Measurements from ENCODE around the gene INKA1.
A peak's percentile ranks its signal among the peaks of the same experiment; 100 is the strongest.
"Not testable (repeated sequence)": the region's sequence is repeated elsewhere in the genome, so short reads cannot be mapped to it uniquely, and the experiment has no call there.

The INKA1 gene

DNA sequence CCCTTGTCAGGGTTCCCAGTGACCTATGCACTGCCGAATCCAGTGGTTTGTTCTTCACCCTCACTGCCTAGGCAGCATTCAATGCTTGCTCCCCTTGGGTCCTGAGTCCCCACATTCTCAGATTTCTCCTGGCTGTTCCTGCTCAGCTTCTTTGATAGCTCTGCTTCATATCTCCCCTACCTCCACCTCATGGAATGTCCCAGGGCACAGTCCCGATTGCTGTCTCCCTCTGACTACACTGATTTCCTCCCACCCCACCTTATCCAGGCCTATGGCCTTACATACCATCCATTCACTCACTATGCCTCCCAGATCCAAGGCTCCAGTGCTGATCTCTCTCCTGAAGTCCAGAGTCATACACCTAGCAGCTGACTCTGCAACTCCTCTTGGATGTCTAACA lies 1.9 kb upstream of the INKA1 start:
- H3K9ac ChIP-seq (ENCODE audit: low read length): no peak overlapping the region
- no peak for DNase-seq (ENCODE audit: low read depth)
- H3K9me3 ChIP-seq (ENCODE audit: control insufficient read depth, low read length): no peaks in the 10 kb centered on the region
- H3K27me3 ChIP-seq (replicated peaks; ENCODE audit: control insufficient read depth, insufficient read depth, low read length): no peaks in the 10 kb centered on the region
- H3K36me3 ChIP-seq (ENCODE audit: control insufficient read depth, insufficient read depth, low read length, severe bottlenecking): no peaks in the 10 kb centered on the region
- no peak overlapping the region for H3K4me3 ChIP-seq (ENCODE audit: low read length)
- peaks cover 40% of the 10 kb centered on the region for H3K4me1 ChIP-seq (ENCODE audit: control insufficient read depth, insufficient read depth, low read length)

GRCh38 chr3:49803465-49804140 lies 542 bp downstream of the INKA1 start:
- Histone ChIP-seq H3K36me3 (ENCODE audit: control insufficient read depth, insufficient read depth, low read length, severe bottlenecking) (no peaks in the 10 kb centered on the region), H3K9me3 (ENCODE audit: control insufficient read depth, low read length) (no peaks in the 10 kb centered on the region), H3K4me3 (ENCODE audit: low read length) (peak overlapping the region; percentile 89), H3K4me1 (ENCODE audit: control insufficient read depth, insufficient read depth, low read length) (peaks cover 40% of the 10 kb centered on the region), H3K9ac (ENCODE audit: low read length) (peak overlapping the region; percentile 92), H3K27me3 (replicated peaks; ENCODE audit: control insufficient read depth, insufficient read depth, low read length) (no peaks in the 10 kb centered on the region)
- peak; percentile 88 for DNase-seq (ENCODE audit: low read depth)

- Histone ChIP-seq H3K4me1 (ENCODE audit: control insufficient read depth, insufficient read depth, low read length) (peaks cover 35% of the 10 kb centered on the region), H3K9ac (ENCODE audit: low read length) (peak overlapping the region; percentile 92), H3K36me3 (ENCODE audit: control insufficient read depth, insufficient read depth, low read length, severe bottlenecking) (peaks cover 2% of the 10 kb centered on the region), H3K9me3 (ENCODE audit: control insufficient read depth, low read length) (no peaks in the 10 kb centered on the region), H3K27me3 (replicated peaks; ENCODE audit: control insufficient read depth, insufficient read depth, low read length) (no peaks in the 10 kb centered on the region), H3K4me3 (ENCODE audit: low read length) (peak overlapping the region; percentile 89)
- DNase-seq (ENCODE audit: low read depth): no peak
Observed at GRCh38 chr3:49804141-49805041, 1.3 kb downstream of the INKA1 start.

- H3K9me3 ChIP-seq (ENCODE audit: control insufficient read depth, low read length): no peaks in the 10 kb centered on the region
- H3K36me3 ChIP-seq (ENCODE audit: control insufficient read depth, insufficient read depth, low read length, severe bottlenecking): peaks cover 9% of the 10 kb centered on the region
- H3K27me3 ChIP-seq (replicated peaks; ENCODE audit: control insufficient read depth, insufficient read depth, low read length): no peaks in the 10 kb centered on the region
- H3K4me3 ChIP-seq (ENCODE audit: low read length): no peak overlapping the region
- H3K4me1 ChIP-seq (ENCODE audit: control insufficient read depth, insufficient read depth, low read length): peaks cover 25% of the 10 kb centered on the region
- H3K9ac ChIP-seq (ENCODE audit: low read length): no peak overlapping the region
- peak; percentile 95 for DNase-seq (ENCODE audit: low read depth)
Observed at GRCh38 chr3:49805367-49805782, 2.3 kb downstream of the INKA1 start.

DNA sequence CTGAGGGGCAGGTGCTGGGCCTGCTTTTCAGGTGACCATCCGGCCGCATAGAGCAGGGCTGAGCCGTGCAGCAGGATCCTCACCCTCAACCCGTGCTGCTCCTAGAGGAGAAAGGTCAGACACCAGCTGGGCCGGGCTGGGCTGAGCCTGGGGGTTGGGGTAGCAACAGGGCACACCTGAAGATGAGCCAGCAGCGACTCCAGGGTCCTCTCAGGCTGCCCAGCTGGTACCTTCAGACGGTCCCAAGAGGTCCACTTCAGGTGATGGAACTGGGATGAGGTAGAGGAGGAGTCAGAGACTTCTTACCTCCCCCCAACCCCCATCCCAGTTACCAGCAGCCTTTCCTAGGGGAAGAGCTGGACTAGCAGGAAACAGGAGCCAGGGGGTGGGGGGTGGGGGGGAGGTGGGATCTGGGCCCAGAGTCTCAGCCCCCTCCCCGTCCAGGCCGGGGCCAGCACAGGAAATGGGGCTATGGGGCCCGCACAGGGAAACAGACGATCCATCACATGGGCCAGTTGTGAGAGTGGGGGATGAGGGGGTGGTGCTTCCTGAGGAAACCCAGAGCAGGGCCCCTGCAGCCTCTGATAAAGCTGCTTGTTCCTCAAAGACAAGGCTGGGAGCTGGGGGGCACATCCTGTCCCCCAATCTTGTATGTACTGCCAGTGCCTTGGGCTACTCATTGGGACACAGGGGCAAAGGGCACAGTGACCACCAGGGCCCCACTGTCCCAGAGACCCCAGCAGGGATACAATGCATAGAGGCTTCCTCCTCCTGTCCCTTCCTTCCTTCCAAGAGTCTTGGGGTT lies 3.0 kb downstream of the INKA1 start:
- Histone ChIP-seq H3K36me3 (ENCODE audit: control insufficient read depth, insufficient read depth, low read length, severe bottlenecking) (peaks cover 9% of the 10 kb centered on the region), H3K4me1 (ENCODE audit: control insufficient read depth, insufficient read depth, low read length) (peaks cover 24% of the 10 kb centered on the region), H3K9ac (ENCODE audit: low read length) (peak overlapping the region; percentile 28), H3K4me3 (ENCODE audit: low read length) (no peak overlapping the region), H3K9me3 (ENCODE audit: control insufficient read depth, low read length) (no peaks in the 10 kb centered on the region), H3K27me3 (replicated peaks; ENCODE audit: control insufficient read depth, insufficient read depth, low read length) (no peaks in the 10 kb centered on the region)
- no peak for DNase-seq (ENCODE audit: low read depth)

DNA sequence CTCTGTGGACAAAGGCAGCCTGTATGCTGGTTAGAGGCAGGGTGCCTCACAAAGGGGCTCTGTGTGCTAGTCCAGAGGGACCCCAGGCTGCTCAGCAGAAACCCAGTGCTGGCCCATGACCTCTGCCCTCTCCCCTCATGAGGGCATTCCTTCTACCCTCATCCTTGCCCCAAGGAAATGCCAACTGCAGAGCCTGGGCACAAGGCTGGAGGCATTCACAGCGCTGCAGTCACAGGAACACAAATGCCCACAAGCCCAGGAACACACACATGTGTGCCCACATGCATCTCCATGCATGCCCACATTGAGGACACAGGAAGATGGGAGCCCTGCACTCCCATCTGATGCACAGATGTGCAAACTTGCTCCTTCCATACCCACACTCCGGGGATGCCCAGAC lies 3.8 kb downstream of the INKA1 start:
- H3K9ac ChIP-seq (ENCODE audit: low read length): no peak overlapping the region
- no peak for DNase-seq (ENCODE audit: low read depth)

GRCh38 chr3:49807431-49808114 lies 4.5 kb downstream of the INKA1 start:
- Histone ChIP-seq H3K36me3 (ENCODE audit: control insufficient read depth, insufficient read depth, low read length, severe bottlenecking) (peaks cover 9% of the 10 kb centered on the region), H3K9me3 (ENCODE audit: control insufficient read depth, low read length) (no peaks in the 10 kb centered on the region), H3K4me1 (ENCODE audit: control insufficient read depth, insufficient read depth, low read length) (peaks cover 26% of the 10 kb centered on the region), H3K4me3 (ENCODE audit: low read length) (no peak overlapping the region), H3K27me3 (replicated peaks; ENCODE audit: control insufficient read depth, insufficient read depth, low read length) (no peaks in the 10 kb centered on the region), H3K9ac (ENCODE audit: low read length) (no peak overlapping the region)
- no peak for DNase-seq (ENCODE audit: low read depth)

More for the DNA sequence above, 3.8 kb downstream of the INKA1 start:
- H3K4me1 ChIP-seq (ENCODE audit: control insufficient read depth, insufficient read depth, low read length): peaks cover 24% of the 10 kb centered on the region
- H3K4me3 ChIP-seq (ENCODE audit: low read length): no peak overlapping the region
- H3K36me3 ChIP-seq (ENCODE audit: control insufficient read depth, insufficient read depth, low read length, severe bottlenecking): peaks cover 9% of the 10 kb centered on the region
- no peaks in the 10 kb centered on the region for H3K9me3 ChIP-seq (ENCODE audit: control insufficient read depth, low read length)
- no peaks in the 10 kb centered on the region for H3K27me3 ChIP-seq (replicated peaks; ENCODE audit: control insufficient read depth, insufficient read depth, low read length)

DNA sequence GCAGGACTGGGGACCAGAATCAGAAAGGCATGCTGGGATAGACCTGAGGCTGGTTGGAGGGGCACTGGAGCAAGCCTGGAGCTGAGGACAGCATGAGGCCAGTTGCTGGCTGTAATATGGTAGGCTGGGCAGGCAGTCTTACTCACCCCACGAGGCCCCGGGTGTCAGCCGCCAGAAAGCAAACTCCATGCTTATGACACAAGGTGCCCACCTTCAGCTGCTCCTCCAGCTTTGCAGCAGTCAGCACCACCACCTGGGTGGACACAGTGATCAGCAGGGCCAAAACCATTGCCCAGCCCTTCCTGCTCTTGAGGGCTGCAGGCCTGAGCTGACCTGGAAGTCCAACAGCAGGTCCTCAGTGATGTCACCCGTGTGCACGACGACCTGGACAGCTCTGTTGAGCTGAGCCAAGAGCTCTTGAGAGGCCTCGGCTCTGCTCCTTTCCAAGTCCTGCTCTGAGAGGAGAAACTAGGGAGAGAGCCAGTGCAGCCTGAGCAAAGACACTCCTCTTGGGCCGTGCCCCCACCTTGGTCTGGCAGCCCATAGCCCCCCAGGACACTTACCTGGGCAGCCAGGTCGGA lies 9.9 kb downstream of the INKA1 start:
- peak overlapping the region; percentile 86 for H3K4me3 ChIP-seq (ENCODE audit: low read length)
- peaks cover 22% of the 10 kb centered on the region for H3K4me1 ChIP-seq (ENCODE audit: control insufficient read depth, insufficient read depth, low read length)
- DNase-seq (ENCODE audit: low read depth): no peak
- no peaks in the 10 kb centered on the region for H3K27me3 ChIP-seq (replicated peaks; ENCODE audit: control insufficient read depth, insufficient read depth, low read length)
- no peaks in the 10 kb centered on the region for H3K9me3 ChIP-seq (ENCODE audit: control insufficient read depth, low read length)
- peaks cover 9% of the 10 kb centered on the region for H3K36me3 ChIP-seq (ENCODE audit: control insufficient read depth, insufficient read depth, low read length, severe bottlenecking)
- H3K9ac ChIP-seq (ENCODE audit: low read length): peak overlapping the region; percentile 88

DNA sequence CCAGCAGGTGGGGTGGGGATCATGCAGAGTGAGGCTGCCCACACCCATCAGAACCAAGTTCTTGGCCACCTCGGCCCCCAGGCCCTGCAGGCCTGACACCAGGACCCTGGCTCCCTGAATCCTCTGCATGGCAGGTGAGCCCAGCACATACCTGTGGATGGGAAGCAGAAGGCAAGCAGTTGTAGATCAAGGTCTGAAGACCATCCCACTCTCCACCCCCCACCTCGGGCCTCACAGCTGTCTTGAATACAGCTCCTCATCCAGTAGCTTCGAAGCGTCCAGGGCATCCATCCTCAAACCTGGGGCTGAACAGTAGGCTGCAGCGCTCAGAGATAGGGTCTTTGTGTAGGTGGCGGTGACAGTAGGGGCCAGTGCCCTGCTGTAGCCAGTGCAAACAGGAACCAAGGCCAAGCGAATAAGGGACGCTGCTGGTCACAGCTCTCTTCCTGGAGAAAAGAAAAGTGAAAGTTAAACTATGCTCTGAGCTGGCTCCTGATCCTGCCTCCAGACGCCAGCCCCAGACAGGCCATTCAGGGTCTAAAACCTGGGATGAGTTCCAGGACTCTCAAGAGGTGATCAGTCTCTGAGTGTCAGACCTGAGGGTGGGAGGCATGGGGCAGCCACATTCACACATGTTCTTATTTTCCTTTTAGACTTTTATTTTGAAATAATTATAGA lies 10.6 kb downstream of the INKA1 start, which contains the start of gene UBA7:
TSS of gene UBA7 (minus strand) at position 457 of the 678 bp plus-strand sequence. CDS start at position 291, 166 bp downstream.
- Histone ChIP-seq H3K4me1 (ENCODE audit: control insufficient read depth, insufficient read depth, low read length) (peaks cover 22% of the 10 kb centered on the region), H3K9me3 (ENCODE audit: control insufficient read depth, low read length) (no peaks in the 10 kb centered on the region), H3K4me3 (ENCODE audit: low read length) (peak within 1 kb of the TSS; percentile 86), H3K27me3 (replicated peaks; ENCODE audit: control insufficient read depth, insufficient read depth, low read length) (no peaks in the 10 kb centered on the region), H3K36me3 (ENCODE audit: control insufficient read depth, insufficient read depth, low read length, severe bottlenecking) (peaks cover 9% of the 10 kb centered on the region), H3K9ac (ENCODE audit: low read length) (peak within 1 kb of the TSS; percentile 88)
- DNase-seq (ENCODE audit: low read depth): peak; percentile 84

GRCh38 chr3:49823131-49823530 lies 20.1 kb downstream of the INKA1 start:
- not testable (repeated sequence) for H3K9me3 ChIP-seq (ENCODE audit: control insufficient read depth, low read length); H3K36me3 ChIP-seq (ENCODE audit: control insufficient read depth, insufficient read depth, low read length, severe bottlenecking); DNase-seq (ENCODE audit: low read depth); H3K27me3 ChIP-seq (replicated peaks; ENCODE audit: control insufficient read depth, insufficient read depth, low read length); H3K4me3 ChIP-seq (ENCODE audit: low read length); H3K9ac ChIP-seq (ENCODE audit: low read length); H3K4me1 ChIP-seq (ENCODE audit: control insufficient read depth, insufficient read depth, low read length)

All from adipocyte (in vitro differentiated cells).